ENCODE measurements around the gene TASOR.

- TF ChIP-seq REST (IDR thresholded peaks at IDR 0.05; ENCODE audit: low read depth) (no peak), EP300 (IDR thresholded peaks at IDR 0.05; ENCODE audit: borderline replicate concordance) (no peak), YY1 (IDR thresholded peaks at IDR 0.05; ENCODE audit: low read depth) (no peak), RAD21 (IDR thresholded peaks at IDR 0.05; ENCODE audit: low read depth) (no peak), MAX (IDR thresholded peaks at IDR 0.05) (no peak), TEAD4 (IDR thresholded peaks at IDR 0.05) (no peak), CREB1 (IDR thresholded peaks at IDR 0.05; ENCODE audit: low read depth) (no peak), TCF12 (IDR thresholded peaks at IDR 0.05; ENCODE audit: low read depth) (no peak), EGR1 (IDR thresholded peaks at IDR 0.05) (no peak), ZBTB7A (IDR thresholded peaks at IDR 0.05; ENCODE audit: low read depth) (no peak), CEBPB (IDR thresholded peaks at IDR 0.05) (no peak), TAF1 (IDR thresholded peaks at IDR 0.05; ENCODE audit: low read depth) (no peak), USF1 (IDR thresholded peaks at IDR 0.05) (no peak)
These were observed 27.4 kb downstream of the TASOR start for GRCh38 chr3:56655709-56656108.
